Peyer's patch (tissue), 4 donors: Measurements from ENCODE around the gene ARHGAP12.

Experiments used
- POLR2A ChIP-seq, 2 donors: fragments of 450-650 bp; IDR thresholded peaks; one replicate each; pipeline ENCODE4 v1.5.1; 2017; ENCODE audit warnings: antibody characterized with exemption in 2 of 2, mild to moderate bottlenecking in 2 of 2, moderate library complexity in 2 of 2
- TF ChIP-seq, protein P1 (sequence below), 6 experiments: fragments of 450-650 bp in 4 of 6; fragments of 200-600 bp in 2 of 6; sonication (generic) in 1 of 6; IDR thresholded peaks; one replicate each; pipeline ENCODE4 v1.5.1; 2017 to 2019; ENCODE audit warnings: antibody characterized with exemption in 6 of 6, mild to moderate bottlenecking in 3 of 6, moderate library complexity in 1 of 6

DNA sequence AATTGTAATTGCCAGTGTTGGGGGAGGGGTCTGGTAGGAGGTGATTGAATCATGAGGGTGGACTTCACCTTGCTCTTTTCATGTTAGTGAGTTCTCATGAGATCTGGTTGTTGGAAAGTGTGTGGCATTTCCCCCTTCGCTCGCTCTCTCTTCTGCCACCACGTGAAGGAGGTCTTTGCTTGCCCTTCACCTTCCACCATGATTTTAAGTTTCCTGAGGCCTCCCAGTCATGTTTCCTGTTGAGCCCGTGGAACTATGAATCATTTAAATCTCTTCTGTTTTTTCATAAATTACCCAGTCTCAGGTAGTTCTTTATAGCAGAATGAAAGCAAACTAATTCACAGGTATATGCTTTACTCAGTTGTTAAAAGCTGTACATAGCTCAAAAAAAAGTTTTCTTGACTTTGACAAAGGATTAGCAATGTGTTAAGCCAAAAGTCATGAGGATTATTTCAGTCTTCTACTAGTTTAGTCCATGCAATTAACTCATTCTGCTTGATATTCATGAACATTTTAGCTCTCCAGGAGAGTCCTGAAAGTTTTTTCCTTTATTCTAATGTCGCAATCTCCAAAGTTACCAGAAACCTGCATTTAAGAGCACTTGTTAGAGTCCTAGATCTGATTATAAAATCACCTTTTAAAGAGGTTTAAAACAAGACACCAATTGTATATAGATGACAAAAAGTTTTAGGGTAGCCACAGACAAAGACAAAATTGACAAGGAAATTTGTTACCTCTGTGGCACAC, 27.7 kb upstream of the ARHGAP12 start:
- TF ChIP-seq, protein P1, sequence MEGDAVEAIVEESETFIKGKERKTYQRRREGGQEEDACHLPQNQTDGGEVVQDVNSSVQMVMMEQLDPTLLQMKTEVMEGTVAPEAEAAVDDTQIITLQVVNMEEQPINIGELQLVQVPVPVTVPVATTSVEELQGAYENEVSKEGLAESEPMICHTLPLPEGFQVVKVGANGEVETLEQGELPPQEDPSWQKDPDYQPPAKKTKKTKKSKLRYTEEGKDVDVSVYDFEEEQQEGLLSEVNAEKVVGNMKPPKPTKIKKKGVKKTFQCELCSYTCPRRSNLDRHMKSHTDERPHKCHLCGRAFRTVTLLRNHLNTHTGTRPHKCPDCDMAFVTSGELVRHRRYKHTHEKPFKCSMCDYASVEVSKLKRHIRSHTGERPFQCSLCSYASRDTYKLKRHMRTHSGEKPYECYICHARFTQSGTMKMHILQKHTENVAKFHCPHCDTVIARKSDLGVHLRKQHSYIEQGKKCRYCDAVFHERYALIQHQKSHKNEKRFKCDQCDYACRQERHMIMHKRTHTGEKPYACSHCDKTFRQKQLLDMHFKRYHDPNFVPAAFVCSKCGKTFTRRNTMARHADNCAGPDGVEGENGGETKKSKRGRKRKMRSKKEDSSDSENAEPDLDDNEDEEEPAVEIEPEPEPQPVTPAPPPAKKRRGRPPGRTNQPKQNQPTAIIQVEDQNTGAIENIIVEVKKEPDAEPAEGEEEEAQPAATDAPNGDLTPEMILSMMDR (IDR thresholded peaks at IDR 0.05), result no peak
- TF ChIP-seq POLR2A (IDR thresholded peaks at IDR 0.05), result no peak
